Measurements from ENCODE around the gene APC2. TPM values are rescaled to one million over a fixed set of nuclear protein-coding genes. Genes with fewer than 3 reads are reported as not detected.

Gene APC2
- total and polyA plus RNA-seq, 4 donors: under 0.01 to 0.06 (median 0.03) TPM

GRCh38 chr19:1402411-1403070 lies 47.4 kb upstream of the APC2 start:
- no peak overlapping the region for H3K9ac ChIP-seq (ENCODE audit: low read depth in 1 of 2, low read length in 2 of 2)
- no peaks in the 10 kb centered on the region for H3K9me3 ChIP-seq (ENCODE audit: control insufficient read depth in 4 of 4, low read length in 3 of 4)
- no peak for DNase-seq (ENCODE audit: low spot score)
- no peaks in the 10 kb centered on the region for H3K27me3 ChIP-seq (ENCODE audit: control insufficient read depth in 4 of 4, insufficient read depth in 4 of 4, low read length in 3 of 4)
- no peak overlapping the region for H3K27ac ChIP-seq (ENCODE audit: low read depth in 1 of 2, low read length in 2 of 2)
- WGBS: 67% methylated on average over 25 of the region's 25 CpGs
- H3K36me3 ChIP-seq (ENCODE audit: control insufficient read depth in 4 of 4, insufficient read depth in 3 of 4, low read depth in 1 of 4, low read length in 3 of 4): peaks cover 0 to 5% (median 2%) of the 10 kb centered on the region in 4 donors
- H3K4me1 ChIP-seq (ENCODE audit: control insufficient read depth in 4 of 4, insufficient read depth in 4 of 4, low read length in 3 of 4): peaks cover 9 to 40% (median 27%) of the 10 kb centered on the region in 4 donors
- no peak for TF ChIP-seq ATF3 (IDR thresholded peaks at IDR 0.05)
- no peak for TF ChIP-seq SP1 (IDR thresholded peaks at IDR 0.05)
- TF ChIP-seq RXRA (IDR thresholded peaks at IDR 0.05): no peak
- no peak for TF ChIP-seq GABPA (IDR thresholded peaks at IDR 0.05 in 1 of 2, conservative IDR thresholded peaks at IDR 0.05 in 1 of 2)
- TF ChIP-seq CTCF (IDR thresholded peaks at IDR 0.05; ENCODE audit: low read depth, low read length, missing input control): no peak
- no peak for TF ChIP-seq REST (IDR thresholded peaks at IDR 0.05)
- TF ChIP-seq YY1 (IDR thresholded peaks at IDR 0.05): no peak
- TF ChIP-seq NR2F2 (IDR thresholded peaks at IDR 0.05): no peak
- TF ChIP-seq MAX (IDR thresholded peaks at IDR 0.05): no peak
- no peak for TF ChIP-seq ZBTB33 (IDR thresholded peaks at IDR 0.05)
- TF ChIP-seq RAD21 (IDR thresholded peaks at IDR 0.05): no peak
- TF ChIP-seq HNF4G (IDR thresholded peaks at IDR 0.05): no peak
- no peak for TF ChIP-seq HNF4A (conservative IDR thresholded peaks at IDR 0.05)
- TF ChIP-seq FOXA2 (IDR thresholded peaks at IDR 0.05): no peak
- no peak for TF ChIP-seq FOXA1 (IDR thresholded peaks at IDR 0.05)
- H3K4me3 ChIP-seq (ENCODE audit: low read depth in 1 of 3, low read length in 3 of 3): no peak overlapping the region
